Stimulated activated CD8-positive, alpha-beta memory T cell treated with anti-CD3 and anti-CD28 coated beads, Interleukin-12 subunit alpha, Interleukin-12 subunit beta, amount 100 ng/mL, for 24 hours (primary cell): ENCODE results near the gene NRG3.

Experiments used
- DNase-seq: peaks from one replicate; pipeline ENCODE4 v3.0.0-alpha.2; 2020; ENCODE audit errors: extremely low read depth

The NRG3 gene

DNA sequence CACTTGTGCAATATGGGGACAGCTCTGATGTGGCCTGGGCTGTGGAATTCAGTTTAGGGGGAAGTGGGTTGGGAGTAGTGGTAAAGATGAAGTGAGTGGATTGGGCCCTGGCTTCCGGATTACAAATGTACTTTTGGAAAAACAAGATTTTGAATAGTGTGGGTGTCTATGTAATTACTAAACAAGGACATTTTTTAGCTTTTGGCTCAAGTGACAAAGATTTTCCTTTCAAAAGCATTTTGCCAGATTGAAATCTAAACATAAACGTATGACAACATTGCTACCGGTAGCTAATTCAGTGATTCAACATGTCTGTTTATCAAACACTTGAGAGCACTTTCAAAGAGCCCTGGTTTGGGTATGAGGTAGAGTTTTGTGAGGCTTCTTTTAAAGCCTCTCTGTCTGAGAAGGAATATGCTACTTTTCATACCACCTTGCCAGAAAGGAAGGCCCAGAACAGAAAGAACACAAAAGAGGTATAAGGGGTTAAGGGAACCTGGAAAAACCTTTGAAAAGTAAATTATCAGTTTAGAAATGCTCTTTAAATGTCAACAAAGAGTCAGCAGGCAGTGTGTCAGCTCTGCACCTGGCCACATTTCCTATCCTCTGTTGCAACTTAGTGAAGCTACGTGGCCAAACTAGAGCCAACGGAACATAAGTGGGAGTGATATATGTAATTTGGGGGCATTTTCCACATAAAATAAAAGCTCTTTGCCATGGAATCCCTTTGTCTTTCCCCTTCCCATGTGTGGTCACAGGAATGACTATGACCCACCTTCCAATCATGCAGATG, 516.1 kb downstream of the NRG3 start:
- DNase-seq = no peak

DNA sequence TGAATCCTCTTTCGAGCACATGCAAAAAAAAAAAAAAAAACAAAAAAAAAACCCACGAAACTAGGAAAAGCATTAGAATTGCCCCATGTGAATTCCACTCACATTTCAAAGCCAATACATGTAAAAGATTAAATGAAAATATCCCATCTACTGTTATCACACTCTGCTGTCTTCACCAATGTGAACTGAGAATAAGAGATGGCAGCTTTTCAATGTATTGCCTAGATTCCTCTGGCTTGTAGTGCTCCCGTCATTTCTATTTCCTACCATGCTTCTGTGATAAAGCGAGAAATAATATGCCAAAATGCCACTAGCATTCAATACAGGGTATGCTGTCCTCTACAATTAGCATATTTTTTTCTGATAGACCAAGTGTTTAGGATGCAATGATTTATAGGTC, 517.0 kb downstream of the NRG3 start:
- DNase-seq = no peak

DNA sequence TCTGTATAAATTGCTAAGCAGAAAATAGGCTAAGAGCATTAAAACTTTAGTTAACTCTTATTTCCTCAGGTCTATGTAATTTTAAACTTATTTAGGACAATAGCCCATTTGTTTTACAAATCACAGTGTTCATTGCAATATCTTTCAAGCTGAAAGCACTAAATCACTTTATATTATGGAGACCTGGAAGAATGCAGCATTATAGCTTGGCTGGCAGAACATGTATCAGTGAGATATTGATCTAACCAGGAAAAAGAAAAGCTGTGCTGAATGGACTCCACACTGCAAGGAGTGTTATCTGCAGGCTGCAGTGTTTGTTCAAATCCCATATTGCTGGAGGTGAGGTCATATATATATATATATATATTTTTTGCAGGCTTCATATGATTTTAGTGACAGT, 517.5 kb downstream of the NRG3 start:
- DNase-seq = no peak

DNA sequence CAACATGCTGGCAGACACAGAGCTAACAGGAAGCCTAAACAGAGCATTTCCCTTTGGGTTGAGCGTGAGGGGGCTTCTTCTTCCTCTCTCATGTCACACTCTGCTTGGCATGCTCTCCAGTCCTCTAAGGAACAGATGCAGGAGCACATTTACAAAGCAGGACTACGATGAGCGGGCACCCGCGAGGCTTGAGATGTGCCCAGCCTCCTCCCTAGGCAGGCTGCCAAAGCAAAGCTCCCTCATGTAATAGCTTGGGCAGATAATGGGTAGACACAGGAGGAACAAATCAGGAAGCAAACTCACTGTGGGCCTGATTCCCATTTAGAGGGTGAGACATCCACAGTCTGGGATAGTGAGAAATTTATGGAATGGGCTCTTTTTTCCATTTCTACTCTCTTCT, 519.1 kb downstream of the NRG3 start:
- no peak for DNase-seq

DNA sequence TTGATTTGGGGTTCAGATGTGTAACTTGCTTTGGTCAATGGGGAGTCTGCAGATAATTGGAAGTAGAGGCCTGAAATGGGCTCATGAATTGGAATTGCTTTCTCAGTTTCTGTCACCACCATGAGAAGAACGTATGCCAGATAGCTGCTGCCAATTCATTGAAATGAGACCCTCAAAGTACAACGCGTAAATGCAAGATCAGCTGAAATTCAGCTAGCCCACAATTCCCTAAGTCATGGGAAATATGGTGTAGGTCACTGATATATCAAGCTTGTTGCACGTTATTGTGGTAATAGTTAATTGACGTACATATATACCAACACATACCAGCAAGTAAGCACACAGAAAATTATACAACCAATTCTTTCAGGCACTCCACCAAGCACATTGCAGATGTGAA, 520.0 kb downstream of the NRG3 start:
- DNase-seq = no peak

DNA sequence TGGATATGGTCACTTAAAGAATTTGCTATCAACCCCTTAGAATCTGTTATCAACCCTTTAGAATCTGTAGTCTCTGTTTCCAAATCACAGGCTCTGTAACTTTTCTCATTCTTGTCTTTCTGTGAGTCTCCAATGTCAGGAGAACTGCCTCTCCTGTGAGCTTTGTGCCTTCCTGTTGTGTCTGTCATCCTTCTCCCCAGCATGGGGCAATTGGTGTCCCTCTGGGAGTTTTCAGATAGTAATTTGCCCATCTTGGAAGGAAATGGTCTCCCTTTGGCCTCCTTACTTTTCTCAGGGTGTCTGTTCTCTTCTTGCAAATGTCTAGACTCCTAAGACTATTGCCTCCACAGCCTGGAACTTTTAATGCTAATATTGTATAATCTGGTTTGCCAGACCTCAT, 521.9 kb downstream of the NRG3 start:
- no peak for DNase-seq

DNA sequence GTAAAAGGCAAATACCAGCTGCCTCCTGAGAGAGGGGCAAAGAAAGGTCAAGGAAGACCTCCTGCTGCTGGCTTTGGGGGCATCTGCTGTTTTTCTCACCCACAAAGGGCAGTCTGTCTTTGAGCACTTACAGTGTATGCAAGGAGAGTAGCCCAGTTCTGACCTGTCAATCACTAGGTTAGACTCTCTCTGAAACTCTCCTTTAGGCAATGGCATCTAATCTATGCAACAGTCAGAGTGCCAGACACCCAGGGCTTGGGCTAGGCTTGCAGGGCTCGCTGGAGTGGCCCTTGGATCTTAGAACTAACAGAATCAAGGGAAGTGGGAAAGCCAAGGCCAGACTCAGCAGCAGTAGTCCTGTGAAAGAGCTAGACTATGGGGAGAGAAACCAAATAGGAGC, 522.9 kb downstream of the NRG3 start:
- no peak for DNase-seq

DNA sequence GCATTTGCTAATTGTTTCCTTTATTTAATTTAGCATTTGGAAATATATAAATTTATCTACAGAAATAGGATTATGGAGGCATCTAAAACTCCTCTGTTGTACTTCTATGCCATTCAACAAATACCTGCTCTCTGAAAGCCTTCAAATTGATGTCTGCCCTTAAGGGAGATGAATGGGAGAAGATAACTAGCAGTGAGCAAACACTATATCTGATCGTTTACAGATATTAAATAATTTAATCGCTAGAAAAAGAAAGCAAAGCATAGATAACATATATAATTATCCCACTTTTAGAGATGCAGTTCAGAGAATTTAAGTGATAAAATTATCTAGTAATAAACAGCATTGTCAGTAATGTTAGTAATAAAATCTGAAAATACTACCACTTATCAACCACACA, 524.9 kb downstream of the NRG3 start:
- no peak for DNase-seq

DNA sequence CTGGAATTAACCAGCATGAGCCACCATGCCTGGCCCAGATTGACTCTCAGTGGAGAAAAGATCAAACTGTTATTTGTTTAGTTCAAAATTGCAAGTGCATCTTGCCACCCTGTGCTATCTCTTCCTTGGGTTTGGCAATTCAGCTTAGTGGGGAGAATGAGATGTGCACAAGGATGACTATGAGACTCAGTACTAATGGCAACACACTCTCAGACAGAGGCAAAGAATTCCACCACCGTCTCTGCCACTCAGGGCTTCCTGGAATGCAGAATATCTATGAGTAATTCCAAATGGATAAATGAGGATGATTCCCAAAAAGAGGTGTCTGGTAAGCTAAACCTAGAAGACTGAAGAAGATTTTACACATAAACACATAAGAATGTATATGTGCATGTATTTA, 525.8 kb downstream of the NRG3 start:
- no peak for DNase-seq

DNA sequence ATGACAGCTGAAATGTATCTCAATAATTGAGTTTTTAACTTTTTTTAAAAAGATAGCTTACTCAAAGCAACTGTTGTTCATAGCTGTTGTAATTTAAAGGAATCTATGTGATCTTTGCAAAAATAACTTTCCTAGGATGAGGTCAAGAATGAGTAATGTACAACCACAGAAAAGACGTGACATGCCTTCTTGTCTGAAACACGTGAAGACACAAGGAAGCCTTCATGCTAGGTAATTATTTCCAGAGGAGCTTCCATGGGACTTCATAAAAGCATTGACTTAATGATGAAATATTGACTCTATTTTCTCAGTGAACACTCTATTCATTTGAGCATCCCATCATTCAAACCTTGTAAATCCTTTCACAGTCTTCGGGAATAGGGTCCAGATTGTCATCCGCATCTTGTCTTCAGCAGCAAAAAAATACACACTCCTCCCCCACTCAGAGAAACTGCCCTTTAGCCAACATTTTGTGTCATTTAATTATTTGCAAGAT, 528.0 kb downstream of the NRG3 start:
- DNase-seq = no peak

DNA sequence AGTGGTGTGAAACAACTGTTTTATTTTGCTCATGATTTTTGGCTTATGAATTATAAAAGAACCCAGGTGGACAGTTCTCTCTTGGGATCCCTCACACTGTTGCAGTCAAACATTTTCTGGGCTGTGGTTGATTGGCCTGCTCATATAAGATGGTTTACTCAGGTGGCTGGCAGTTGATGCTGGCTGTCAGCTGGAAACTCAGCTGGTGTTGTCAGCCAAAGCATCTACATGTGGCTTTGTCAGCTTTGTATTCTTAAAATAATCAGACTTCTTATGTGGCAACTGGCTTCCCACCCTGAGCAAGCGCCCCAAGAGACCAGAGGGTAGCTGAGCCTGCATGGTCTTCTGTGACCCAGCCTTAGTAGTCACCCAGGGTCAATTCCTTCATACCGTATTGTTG, 534.7 kb downstream of the NRG3 start:
- no peak for DNase-seq

DNA sequence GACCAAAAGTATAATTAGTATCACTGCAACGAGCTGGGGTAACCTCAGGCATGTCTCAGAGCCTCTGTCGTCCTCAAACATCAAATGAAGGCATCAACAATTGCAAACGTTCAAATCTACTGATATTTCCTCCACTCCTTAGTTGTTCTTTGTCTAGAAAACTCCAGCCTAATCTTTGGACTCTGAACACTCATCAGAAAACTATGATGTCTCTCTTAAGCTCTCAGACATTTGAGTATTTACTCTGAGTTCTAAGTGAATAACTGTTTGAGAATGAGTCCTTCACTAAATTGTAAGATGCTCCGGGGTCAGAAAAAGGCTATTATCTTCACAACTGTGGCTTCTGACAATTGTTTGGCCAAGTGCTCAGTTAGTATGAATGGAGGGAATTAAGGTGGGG, 536.4 kb downstream of the NRG3 start:
- no peak for DNase-seq

DNA sequence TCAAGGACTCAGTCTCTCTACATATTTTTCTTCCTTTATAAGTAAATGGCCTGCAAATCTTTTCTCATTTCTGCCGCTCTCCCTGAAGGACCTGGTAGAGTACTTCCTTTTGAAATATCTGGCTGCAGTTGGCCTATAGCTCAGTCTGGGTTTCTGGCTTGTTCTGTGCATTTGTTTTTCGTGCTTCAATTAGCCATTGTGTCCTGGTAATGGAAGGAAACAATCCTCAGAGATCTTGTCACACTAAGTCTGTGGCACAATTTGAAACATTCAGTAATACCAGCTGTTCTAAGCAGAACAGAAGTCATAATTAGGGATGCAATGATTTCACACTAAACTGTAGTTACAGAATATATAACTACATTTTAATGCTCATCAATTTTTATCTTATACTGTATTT, 545.0 kb downstream of the NRG3 start:
- DNase-seq = no peak

DNA sequence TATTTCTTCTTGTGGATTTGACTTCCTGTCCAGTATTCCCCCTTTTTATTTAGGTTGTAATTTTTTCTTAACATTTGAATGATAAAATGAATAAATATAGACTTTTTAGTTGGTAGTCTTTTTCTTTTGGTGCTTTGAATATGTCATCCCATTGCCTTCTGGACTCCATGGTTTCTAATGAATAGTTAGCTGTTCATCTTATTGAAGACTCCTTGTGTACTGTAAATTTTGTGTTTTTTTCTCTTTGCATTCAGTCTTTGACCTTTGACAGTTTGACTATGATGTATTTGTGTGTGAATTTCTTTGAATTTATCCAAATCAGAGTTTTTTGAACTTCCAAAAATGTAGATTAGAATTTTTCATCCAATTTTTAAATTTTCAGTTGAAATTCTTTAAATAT, 554.3 kb downstream of the NRG3 start:
- no peak for DNase-seq

DNA sequence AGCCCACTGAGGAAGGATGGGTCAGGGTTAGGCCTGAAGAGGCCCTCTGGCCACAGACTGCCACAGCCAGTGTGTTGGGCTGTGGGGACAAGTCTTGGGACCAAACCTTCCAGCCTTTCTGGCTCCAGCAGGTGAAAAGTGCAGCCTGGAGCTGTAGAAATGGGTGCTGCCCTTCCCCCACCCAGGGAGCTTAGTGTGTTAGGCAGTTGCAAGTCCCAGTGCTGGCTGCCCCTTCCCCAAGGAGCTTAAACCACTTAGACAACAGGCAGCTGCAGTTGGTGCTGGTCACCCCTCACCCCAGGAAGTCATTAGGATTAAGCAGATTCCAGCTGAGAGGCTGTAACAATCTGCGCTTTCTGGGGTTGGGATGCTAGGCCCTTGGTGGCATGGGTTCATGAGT, 563.3 kb downstream of the NRG3 start:
- no peak for DNase-seq

DNA sequence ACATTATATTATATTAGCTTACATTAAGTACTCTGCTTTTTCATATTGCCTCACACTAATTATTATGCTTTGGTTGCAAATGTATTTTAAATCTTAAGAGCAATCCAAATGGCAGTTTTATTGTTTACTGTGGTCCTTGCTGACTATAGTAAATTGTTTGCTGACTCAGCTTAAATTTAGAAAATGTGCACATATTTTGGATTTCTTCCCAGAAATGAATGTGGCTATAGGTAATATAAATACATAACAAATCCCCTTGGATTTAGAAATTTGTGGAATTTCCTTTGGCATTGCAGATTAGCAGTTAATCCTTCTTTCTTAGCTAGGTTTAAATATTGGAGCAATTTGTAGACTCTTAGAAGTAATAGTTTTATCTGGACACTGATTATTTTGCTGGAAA, 565.8 kb downstream of the NRG3 start:
- DNase-seq = no peak

DNA sequence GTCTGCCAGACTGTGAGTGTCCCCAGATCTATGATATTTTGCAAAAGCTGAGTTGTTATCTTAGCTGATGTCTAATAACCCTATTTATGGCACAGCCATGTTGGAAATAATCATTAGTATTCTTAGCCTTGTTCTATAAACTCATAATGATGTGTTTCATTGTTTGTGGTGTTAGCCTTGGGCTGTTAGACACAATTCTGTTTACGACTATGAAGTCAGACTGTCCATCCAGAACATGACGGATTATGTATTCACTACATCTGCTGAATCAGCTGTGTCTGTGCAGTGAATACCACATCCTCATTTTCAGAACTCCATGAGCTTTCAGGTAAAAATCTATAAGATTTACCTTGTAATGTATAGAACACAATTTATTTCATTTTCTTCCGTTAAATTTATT, 577.1 kb downstream of the NRG3 start:
- DNase-seq = no peak

DNA sequence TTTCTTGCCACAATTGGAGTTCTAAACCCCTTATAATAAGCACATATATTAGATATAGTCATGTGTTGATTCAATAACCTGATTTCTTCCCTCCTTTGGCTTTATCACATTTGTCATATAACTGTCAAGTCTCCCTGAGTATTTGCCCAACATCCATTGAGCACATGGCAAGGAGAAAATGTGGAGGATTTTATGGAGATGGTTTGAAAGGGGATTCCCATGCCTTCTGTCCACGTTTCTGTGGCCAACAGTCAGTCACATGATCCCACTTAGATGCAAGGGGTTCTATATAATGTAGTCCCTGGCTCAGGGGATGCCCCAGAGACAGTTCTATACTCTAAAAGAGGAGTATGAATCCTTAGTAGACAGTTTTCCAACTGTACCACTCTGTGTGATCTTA, 577.7 kb downstream of the NRG3 start:
- DNase-seq = no peak

DNA sequence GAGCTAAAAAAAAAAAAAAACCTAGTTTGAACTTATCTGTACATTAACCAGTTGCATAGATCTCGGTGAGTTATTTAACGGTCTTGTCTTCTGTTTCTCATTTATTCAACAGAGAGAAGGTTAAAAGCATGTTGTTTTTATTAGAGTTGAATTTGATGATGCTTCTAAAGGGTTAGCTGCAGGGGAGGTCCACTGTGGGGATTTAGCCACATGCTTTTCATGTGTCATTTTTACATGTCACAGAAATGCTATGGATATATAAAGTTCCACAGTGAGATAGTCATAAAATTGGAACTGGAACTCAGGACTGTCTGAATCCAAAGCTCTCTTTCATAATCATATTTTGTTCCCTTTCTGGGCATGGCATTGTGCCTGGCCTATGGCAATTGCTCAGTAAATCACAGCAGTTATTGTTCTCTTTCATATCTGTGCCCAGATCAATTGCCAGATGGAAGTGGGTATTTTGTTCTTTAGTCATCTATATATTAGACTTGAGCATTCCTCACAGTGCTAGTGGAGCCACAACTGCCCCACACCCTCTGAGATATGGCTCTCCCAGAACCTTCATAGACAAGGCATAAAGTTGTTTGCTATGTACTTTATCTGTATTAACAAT, 578.8 kb downstream of the NRG3 start:
- DNase-seq = no peak

DNA sequence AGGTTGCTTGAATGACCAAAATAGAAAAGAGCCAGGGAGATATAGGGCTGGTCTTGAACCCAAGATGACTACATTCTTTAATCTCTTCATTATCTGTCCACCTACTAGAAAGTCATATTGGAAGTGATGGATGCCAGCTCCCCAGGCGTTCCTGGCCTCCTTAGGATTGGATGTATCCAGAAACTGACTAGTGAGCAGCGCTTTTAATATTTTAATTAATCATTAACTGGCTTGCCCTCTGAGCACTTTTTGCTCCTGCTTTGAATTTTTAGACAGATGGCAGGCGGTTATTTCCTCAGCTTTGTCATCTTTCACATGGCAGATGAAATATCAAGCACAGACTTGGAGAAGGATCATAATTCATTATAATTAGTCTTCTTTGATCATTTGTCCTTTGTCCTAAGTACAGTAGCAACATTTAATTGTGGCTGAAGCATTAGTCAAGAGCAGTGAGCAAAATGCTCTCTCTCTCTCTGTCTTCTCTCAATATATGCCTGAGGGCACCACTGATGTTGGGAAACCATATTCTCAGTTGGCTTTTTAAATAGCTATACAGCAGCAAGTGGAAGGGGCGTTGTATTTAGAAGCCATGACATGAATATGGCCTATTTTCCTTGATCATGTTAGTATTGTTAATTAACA, 588.0 kb downstream of the NRG3 start:
- DNase-seq = no peak

DNA sequence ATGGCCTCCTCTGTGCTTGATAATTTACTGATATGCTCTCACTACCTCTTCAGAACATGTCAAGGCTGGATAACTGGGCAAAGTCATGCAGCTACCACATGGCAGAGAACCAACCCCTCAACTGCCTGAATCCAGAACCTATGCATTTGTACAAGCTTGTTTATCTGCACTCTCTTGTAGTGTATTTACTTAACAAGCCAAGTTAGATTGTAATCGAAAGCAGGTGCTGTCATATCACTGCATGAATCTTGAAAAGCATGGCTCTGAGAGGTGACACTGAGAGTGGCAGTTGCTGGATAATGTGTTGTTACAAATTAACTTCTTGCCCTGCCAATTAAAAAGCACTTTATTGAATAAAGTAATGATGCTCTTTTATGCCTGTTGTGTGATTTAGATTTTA, 588.6 kb downstream of the NRG3 start:
- no peak for DNase-seq

DNA sequence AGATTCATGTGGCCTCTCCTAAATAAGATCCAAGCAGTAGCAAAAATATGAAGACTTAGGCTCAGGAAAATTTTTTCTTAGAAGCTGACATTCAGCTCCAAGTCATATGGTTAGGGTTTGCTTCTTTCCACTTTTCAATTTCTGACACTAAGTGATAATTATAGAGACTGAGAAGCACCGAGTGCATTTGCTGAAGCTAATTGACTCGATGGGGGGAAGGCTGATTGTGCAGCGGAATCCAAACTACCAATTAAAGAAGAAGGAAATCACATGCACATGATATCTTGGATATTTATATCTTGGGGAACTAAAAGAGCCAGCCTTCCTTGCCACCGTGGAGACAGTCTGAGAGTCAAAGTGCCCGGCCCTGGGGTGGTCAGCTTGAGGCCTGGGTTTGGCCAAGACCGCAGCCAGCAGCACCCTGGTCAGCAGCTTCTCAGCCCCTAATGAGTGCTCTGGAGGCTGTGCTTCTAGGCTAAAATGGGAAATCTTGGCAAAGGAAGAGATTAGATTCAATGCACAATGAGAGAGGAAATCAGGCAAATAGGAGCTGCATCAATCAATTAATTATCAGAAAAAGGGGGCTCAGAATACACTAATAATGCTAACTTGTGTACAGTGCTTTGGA, 589.3 kb downstream of the NRG3 start:
- DNase-seq = no peak

DNA sequence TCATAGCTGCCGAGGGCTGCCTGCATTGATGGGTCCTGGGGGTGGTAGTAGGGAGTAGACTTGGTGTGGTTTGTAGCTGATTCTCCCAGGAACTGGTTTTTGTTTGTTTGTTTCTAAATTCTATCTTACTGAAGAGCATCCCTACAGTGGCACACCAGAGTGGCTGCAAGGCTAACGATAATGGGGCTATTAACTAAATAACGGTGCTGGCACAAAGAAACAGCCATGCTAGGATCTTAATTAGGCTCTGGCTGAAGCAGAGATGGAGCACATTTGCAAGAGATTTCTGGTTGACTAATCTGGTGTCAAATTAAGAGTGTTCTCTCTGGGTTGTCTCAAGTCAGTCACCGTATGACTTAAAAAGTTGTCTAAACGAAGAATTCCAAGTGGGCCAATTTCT, 590.0 kb downstream of the NRG3 start:
- no peak for DNase-seq
